Measurements from ENCODE around the gene TTLL10.

The TTLL10 gene, protein sequence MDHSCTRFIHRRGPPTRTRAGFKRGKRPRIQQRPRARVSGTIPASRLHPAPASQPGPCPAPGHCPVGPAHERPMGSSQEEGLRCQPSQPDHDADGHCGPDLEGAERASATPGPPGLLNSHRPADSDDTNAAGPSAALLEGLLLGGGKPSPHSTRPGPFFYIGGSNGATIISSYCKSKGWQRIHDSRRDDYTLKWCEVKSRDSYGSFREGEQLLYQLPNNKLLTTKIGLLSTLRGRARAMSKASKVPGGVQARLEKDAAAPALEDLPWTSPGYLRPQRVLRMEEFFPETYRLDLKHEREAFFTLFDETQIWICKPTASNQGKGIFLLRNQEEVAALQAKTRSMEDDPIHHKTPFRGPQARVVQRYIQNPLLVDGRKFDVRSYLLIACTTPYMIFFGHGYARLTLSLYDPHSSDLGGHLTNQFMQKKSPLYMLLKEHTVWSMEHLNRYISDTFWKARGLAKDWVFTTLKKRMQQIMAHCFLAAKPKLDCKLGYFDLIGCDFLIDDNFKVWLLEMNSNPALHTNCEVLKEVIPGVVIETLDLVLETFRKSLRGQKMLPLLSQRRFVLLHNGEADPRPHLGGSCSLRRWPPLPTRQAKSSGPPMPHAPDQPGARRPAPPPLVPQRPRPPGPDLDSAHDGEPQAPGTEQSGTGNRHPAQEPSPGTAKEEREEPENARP

DNA sequence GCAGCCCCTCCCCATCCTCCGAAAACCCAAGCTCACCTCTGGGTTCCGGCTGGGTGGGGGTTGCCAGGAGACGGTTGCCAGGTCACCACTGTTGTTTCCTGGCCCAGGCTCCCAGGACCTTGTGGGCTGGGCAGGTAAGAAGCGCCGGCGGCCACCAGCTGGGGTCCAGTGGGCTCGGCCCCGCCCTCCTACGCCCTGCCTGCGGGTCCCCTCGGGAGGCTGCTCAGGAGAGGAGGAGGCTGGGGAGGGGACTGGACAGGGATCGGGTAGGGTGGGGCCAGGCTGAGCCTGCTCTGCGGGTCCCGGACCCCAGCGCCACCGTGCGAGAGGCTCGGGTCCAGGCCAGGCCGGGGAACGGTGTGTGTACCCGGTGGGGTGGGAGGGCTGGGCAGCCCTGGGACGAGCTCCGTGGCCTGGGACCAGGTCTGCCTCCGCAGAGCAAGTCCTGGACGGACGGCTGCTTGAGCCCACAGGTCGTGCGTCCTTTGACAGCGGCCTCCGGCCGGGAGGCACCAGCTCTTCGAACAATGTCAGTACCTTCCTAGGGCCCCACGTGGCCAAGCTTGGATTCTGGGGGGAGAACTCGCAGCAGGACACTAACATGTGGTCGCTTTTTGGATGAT lies at the start of gene TTLL10:
Gene TTLL10 (plus strand): TSS at position 88 of the 623 bp plus-strand sequence. CDS start 5,336 bp downstream, outside the sequence.
- no peak for DNase-seq
- no peak for TF ChIP-seq POLR2A (IDR thresholded peaks at IDR 0.05; ENCODE audit: low read length)
- no peak for TF ChIP-seq GATA1 (IDR thresholded peaks at IDR 0.05; ENCODE audit: low read depth, low read length)

DNA sequence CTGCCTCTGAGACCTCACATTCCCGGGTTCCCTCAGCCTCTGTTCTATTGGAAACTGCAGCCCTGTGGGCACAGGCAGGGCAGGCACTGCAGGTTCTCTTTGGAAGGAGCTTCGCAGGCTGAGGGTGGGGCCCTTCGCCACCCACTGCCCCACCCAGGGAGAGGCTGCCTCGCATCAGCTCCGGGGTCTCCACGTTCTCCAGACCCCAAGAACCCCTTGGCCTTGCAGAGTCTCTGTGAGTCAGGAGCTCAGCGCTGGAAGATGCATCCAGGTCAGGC lies 49.2 kb upstream of the TTLL10 start:
- TF ChIP-seq POLR2A (IDR thresholded peaks at IDR 0.05; ENCODE audit: low read length) (no peak), GATA1 (IDR thresholded peaks at IDR 0.05; ENCODE audit: low read depth, low read length) (no peak)
- no peak for DNase-seq

DNA sequence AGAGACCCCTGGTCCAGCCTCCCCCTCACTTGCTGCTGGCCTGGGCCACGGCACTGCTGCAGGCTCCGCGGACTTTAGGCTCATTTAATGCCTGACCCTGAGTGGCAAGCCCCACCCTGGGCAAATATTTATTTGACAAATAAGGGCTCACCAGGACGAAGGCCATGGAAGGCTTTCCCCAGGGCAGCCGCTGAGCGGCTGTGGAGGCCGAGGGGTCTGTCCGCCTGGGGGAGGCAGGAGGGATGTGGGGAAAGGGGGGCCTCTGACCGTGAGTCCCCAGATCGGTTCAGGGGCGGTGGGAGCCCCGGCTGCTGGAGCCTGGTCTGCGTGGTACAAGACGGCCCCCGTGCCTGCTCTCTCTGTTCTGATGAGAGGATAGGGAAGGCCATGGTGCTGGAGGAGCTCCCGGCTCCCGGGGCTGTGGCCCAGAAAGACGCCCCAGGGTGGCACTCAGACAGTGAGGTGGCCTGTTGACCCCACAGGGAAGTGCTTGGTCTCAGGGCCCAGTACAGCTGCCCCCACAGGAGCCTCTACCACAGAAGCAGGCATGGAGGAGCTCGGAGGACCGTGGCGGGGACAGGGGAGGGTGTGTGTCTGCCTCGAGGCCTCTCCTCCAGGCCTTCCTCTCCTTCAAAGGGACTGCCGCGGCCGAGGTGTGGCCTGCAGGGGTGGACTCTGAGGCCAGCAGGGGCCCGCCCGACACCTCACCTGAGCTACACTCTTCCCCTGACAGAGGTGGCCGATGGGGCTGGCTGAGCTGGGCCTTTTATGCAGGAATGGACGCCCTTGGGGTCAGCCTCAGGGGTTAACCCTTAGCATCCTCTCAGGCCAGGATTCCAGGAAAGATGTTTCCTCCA lies 48.7 kb upstream of the TTLL10 start:
- no peak for DNase-seq
- no peak for TF ChIP-seq POLR2A (IDR thresholded peaks at IDR 0.05; ENCODE audit: low read length)
- no peak for TF ChIP-seq GATA1 (IDR thresholded peaks at IDR 0.05; ENCODE audit: low read depth, low read length)

DNA sequence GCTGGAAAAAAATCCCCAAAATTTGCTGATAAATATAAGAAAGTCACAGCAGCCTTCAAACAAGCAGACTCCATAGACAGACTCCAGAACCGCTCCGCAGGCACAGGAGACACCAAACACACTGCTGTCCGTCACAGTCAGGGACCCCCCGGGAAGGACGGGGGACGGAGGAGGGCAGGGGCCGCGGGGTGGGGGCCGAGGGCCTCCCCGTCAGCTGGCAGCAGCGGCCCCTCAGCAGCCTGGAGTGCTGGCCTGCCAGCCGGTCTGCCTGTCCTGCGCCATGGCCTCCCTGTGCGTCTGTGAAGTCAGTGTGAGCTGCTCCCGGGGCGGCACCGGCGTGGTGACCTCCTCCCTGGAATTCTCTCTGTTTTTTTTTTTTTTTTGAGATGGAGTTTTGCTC lies 47.7 kb upstream of the TTLL10 start:
- TF ChIP-seq GATA1 (IDR thresholded peaks at IDR 0.05; ENCODE audit: low read depth, low read length), result no peak
- TF ChIP-seq POLR2A (IDR thresholded peaks at IDR 0.05; ENCODE audit: low read length), result no peak
- DNase-seq, result no peak

DNA sequence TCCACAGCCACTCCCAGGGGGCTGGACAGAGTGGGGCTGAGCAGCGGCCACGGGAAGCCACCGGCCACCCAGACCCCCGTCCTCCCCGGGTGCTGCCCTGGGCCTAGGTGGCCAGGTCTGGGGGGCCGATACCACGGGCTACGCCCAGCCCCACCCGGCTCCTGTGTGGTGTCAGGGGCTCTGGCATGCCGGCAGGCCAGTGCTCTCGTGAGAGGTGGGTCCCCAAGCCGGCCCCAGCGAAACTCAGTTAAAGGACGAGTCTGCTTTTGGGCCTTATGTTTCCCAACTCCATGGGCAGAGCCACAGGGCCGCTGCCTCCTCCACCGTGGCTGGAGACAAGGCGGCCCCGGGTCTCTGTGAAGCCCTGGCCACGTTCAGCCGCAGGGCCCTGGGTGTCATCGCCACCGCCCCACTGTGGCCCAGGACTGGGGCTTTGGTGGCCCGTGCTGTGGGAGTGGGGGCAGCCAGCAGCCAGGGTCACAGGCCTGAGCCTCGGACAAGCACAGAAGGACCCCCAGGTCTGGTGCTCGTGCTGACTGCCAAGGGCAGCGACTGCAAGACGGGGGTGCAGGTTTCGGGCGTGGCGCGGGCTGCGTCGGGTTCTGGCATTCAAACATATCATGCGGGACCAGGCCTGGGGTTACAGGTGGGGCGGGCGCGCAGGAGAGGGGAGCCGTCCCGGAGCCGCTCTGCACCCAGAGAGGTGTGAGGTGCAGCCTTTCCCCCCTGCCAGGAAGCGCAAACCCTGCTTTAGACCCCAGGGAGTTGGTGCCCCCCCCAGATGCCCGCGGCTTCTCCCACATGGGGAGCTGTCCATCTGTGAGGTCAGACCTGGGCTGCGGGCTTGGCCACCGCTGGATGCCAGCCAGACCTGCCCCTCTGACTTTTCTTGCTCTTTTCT lies 45.9 kb upstream of the TTLL10 start:
- TF ChIP-seq POLR2A (IDR thresholded peaks at IDR 0.05; ENCODE audit: low read length), result no peak
- DNase-seq, result no peak

DNA sequence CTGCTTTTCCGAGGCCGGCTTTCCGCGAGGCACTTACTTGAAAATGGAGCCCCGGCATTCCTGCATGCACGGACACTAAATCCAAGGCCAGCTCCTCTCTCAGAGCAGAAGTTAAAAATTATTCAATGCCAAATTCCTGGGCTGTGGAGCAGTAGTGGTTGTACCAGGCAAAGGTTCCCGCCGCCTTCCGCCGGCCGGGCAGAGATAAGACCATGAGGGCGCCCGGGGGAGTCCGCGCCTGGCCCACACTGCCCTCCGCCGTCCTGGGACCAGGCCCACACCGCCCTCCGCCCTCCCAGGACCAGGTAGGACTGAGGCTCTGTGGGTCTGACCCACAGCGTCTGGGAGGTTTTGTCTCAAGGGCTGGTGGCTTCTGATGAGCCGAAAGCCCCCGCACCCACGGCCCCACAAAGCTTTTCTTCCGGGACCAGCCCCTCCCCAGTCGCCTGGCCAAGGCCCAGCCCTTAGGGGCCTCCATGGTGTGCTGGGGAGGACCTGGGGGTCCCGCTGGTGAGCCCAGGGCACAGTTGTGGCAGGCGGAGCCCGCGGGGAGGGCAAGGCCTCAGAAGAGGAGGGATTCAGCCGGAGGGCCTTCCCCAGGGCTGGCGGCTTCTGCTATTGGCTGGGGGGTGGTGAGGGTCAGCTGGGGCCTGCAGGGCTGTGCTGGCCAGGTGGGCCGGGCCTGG lies 45.1 kb upstream of the TTLL10 start:
- TF ChIP-seq POLR2A (IDR thresholded peaks at IDR 0.05; ENCODE audit: low read length) (no peak), GATA1 (IDR thresholded peaks at IDR 0.05; ENCODE audit: low read depth, low read length) (no peak)
- no peak for DNase-seq

DNA sequence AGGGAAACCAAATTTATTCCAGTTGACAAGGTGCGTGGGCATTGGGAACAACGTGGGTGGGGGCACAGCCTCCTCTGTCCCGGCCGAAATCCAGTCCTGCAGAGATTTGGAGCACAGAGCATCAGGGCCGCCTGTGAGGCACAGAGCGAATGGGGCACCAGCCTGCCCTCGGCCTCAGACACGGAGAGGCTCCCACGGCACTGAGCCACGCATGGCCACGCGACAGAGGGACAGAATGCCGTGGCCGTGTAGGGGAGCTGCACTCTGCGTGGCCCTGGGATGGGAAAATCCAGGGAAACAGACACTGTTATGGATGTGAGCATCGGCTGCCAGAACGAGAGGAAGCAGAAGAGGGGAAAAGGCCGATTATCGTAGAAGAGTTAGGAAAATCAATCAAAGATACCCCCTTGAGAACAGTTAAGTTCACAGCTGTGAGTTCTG lies 44.3 kb upstream of the TTLL10 start:
- TF ChIP-seq POLR2A (IDR thresholded peaks at IDR 0.05; ENCODE audit: low read length) (no peak), GATA1 (IDR thresholded peaks at IDR 0.05; ENCODE audit: low read depth, low read length) (no peak)
- DNase-seq, result no peak

DNA sequence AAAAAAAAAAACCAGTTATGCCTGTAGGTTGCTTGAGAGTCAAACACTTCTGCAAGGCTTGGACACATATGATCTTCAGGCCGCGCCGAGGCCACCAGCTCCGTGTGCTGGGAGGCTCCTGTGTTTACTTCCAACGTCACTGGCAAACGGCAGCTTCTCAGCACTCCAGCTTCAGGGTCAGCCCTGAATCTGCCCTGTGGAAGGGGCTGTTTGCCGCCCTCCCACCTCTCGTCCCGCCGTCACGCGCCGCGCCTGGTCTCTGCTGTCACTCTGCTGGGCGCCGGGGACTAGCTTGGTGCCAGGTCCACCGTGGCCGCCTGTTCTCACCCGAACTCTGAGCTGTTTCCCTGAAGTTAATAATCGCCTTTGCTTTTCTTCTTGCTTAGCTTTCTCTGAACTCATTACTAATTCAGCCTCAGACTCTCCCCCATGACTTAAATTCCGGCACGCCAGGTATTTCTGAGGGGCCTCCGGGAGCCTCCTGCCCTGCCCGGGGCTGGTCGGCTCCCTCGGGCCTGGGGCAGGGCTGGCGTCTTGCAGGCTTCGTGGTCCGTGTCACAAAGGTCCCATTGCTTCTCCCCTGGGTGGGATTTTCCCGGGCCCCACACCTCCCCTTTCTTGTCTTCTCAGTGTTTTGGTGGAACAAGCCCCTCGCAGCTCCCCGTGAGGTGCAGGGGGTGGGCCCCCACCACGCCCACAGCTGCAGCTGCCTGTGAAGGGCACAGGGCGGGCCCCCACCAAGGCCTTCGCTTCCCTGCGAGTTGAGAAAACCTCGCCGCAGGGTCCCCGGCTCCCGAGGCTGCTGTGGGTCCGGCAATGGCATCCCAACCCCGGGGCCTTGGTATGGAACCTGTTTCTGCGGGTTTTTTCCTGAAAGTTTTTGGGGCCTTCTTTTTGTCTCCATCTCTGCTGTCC lies 43.2 kb upstream of the TTLL10 start:
- TF ChIP-seq GATA1 (IDR thresholded peaks at IDR 0.05; ENCODE audit: low read depth, low read length) (no peak), POLR2A (IDR thresholded peaks at IDR 0.05; ENCODE audit: low read length) (no peak)
- no peak for DNase-seq

DNA sequence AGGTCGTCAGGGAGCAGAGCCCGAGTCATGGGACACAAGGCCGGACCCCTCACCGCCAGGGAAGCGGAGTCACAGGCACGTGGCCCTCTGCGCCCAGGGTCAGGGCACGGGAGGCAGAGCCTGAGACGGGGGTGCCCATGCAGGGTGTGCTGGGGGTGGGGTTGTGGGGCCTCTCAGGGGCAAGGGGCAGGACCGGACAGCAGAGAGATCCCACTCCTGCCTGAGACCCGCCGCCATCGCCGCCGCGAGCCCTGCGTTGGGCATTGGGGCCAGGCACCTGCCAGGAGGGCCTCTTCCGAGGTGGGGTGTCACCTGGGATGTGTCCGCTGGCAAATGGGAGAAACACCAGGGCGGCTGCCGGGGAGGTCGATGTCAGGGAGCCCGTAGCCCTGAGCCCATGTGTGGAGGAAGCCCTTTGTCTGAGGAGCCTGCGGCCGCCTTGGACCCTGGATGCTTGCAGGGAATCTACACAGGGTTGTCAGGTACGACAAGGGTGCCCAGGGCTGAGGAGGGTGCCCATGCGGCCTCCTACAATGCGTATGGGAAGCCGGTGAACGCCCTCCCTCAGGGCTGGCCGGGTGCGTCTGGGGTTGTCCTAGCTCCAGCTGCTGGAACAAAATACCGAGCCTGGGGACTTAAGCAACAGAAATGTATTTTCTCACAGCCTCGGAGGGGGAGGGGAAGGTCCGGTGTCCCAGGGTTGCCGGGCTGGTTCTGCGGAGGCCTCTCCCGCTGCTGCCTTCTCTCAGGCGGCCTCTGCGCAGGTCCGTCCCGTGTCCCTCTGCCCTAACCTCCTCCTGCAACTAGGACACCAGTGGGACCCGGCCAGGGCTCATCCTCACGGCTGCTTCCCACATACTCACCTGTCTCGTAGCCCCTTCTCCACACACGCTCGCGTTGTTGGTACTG lies 41.4 kb upstream of the TTLL10 start:
- DNase-seq, result no peak

DNA sequence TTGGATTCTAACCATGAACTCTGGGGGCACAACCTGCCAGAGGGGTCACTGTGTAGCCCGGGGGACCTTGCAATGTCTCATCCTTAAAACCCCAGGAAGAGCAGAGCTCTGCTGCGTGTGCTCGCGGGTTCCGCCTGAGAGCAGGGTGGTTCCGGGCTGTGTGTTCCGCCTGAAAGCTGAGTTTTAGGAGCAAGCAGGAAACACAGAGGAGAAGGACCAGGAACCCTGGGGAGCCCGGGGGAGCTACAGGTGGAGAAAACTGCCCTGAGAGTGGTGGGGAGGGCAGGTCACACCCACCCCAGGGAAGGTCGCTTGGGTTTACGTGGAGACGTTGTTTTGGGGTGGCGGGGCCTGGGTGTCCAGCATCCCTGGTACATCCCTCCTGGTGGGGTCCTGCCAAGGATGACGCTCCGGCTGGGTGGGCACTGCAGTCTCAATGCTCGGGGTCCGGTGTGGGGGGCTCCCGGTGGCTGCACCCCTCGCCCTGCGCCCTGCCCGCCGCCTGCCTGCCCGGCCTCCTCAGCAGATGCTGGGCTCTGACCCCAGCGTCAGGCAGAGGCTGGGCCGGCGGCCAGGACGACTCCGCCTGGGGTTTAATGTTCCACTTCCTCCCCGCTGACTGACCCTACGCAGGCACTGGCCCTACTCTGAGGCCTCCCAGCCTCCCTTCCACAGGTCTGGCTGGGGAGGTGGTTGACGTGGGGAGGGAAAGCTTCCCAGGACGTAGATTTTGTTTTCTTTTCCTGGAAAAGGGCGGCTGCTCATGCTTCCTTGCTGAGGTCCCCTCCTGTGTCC lies 40.5 kb upstream of the TTLL10 start:
- DNase-seq, result no peak
- TF ChIP-seq GATA1 (IDR thresholded peaks at IDR 0.05; ENCODE audit: low read depth, low read length), result no peak
- TF ChIP-seq POLR2A (IDR thresholded peaks at IDR 0.05; ENCODE audit: low read length), result no peak

More for the DNA sequence above, 41.4 kb upstream of the TTLL10 start:
- no peak for TF ChIP-seq POLR2A (IDR thresholded peaks at IDR 0.05; ENCODE audit: low read length)
- TF ChIP-seq GATA1 (IDR thresholded peaks at IDR 0.05; ENCODE audit: low read depth, low read length), result no peak
